Tibial nerve (tissue), 4 donors: ENCODE results near the gene MEPCE. TPM values are rescaled to one million over a fixed set of nuclear protein-coding genes. Genes with fewer than 3 reads are reported as not detected.

ENCODE experiments used
- DNase-seq, 2 donors: peaks; one replicate each; pipeline ENCODE4 v3.0.0-alpha.2; 2019; ENCODE audit warnings: low spot score in 2 of 2
- H3K27ac ChIP-seq, 4 donors: fragments of 200-600 bp; sonication (generic) in 3 of 4; one replicate each; pipeline ENCODE4 v1.5.1; 2017 to 2019; ENCODE audit warnings: mild to moderate bottlenecking in 1 of 4
- H3K27me3 ChIP-seq, 2 donors: fragments of 200-600 bp; sonication (generic) in 1 of 2; one replicate each; pipeline versions ENCODE4 v1.5.1 to v1.6.0; 2017 to 2019
- H3K36me3 ChIP-seq, 3 donors: fragments of 200-600 bp; sonication (generic); one replicate each; pipeline ENCODE4 v1.5.1; 2018 to 2019
- H3K4me1 ChIP-seq, 4 donors: fragments of 200-600 bp; sonication (generic) in 3 of 4; one replicate each; pipeline ENCODE4 v1.5.1; 2017 to 2019
- H3K4me3 ChIP-seq, 4 donors: fragments of 200-600 bp; sonication (generic) in 3 of 4; one replicate each; pipeline ENCODE4 v1.5.1; 2017 to 2019; ENCODE audit warnings: mild to moderate bottlenecking in 1 of 4, moderate library complexity in 1 of 4
- H3K9me3 ChIP-seq, 4 donors: fragments of 200-600 bp; sonication (generic) in 3 of 4; one replicate each; pipeline ENCODE4 v1.5.1; 2017 to 2019
- EP300 ChIP-seq, 2 donors: sonication (generic); formaldehyde crosslinking; IDR thresholded peaks; one replicate each; pipeline ENCODE4 v1.6.1; 2017; ENCODE audit warnings: antibody characterized with exemption in 2 of 2, mild to moderate bottlenecking in 1 of 2
- POLR2A ChIP-seq, 2 donors: fragments of 450-650 bp; IDR thresholded peaks; one replicate each; pipeline ENCODE4 v1.6.1; 2017; ENCODE audit warnings: antibody characterized with exemption in 2 of 2, mild to moderate bottlenecking in 2 of 2, moderate library complexity in 2 of 2
- WGBS, 2 donors: methylation state at CpG; one replicate each; pipeline ENCODE4 v1.1.5; 2018; 5-methylcytosine and 5-hydroxymethylcytosine counted together
- total RNA-seq, 4 donors: library from RNA; depleted of rRNA; stranded (reverse); fragments of >200 nt; gene quantifications; one replicate each; pipeline ENCODE4 v1.1.0, GENCODE V29; 2016
- TF ChIP-seq, protein P1 (sequence below), 5 experiments: fragments of 200-600 bp in 3 of 5; fragments of 450-650 bp in 2 of 5; sonication (generic) in 3 of 5; IDR thresholded peaks; one replicate each; pipeline ENCODE4 v1.5.1; 2016 to 2019; ENCODE audit warnings: antibody characterized with exemption in 5 of 5, mild to moderate bottlenecking in 3 of 5, moderate library complexity in 2 of 5

MEPCE gene
- total RNA-seq, 4 donors from 2014 or later: 39.5 to 50.2 (median 46.6) TPM

DNA sequence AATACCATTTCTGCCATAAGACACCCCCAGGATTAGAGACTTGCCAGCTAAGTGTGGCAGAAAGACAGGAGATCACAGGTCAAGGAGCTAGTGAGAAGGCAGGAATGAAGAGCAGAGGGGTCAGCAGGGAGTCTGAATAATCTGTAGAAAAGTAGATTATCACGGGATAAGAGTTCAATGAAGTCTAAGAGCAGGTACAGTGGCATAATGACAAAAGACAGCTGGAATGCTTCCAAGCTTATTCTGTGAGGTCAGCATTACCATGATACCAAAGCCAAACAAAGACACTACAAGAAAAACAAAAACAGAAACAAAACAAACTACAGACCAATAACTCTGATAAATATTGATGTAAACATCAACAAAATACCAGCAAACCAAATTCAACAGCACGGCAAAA, 35.6 kb upstream of the MEPCE start:
- WGBS, 2 donors: 71 to 84% methylated on average over 2 of the region's 2 CpGs
- no peak overlapping the region for H3K4me3 ChIP-seq
- TF ChIP-seq, protein P1, sequence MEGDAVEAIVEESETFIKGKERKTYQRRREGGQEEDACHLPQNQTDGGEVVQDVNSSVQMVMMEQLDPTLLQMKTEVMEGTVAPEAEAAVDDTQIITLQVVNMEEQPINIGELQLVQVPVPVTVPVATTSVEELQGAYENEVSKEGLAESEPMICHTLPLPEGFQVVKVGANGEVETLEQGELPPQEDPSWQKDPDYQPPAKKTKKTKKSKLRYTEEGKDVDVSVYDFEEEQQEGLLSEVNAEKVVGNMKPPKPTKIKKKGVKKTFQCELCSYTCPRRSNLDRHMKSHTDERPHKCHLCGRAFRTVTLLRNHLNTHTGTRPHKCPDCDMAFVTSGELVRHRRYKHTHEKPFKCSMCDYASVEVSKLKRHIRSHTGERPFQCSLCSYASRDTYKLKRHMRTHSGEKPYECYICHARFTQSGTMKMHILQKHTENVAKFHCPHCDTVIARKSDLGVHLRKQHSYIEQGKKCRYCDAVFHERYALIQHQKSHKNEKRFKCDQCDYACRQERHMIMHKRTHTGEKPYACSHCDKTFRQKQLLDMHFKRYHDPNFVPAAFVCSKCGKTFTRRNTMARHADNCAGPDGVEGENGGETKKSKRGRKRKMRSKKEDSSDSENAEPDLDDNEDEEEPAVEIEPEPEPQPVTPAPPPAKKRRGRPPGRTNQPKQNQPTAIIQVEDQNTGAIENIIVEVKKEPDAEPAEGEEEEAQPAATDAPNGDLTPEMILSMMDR (IDR thresholded peaks at IDR 0.05): no peak
- TF ChIP-seq POLR2A (IDR thresholded peaks at IDR 0.05) (no peak), EP300 (IDR thresholded peaks at IDR 0.05) (no peak)
- H3K27me3 ChIP-seq: no peaks in the 10 kb centered on the region
- no peak overlapping the region for H3K27ac ChIP-seq
- no peaks in the 10 kb centered on the region for H3K9me3 ChIP-seq
- H3K36me3 ChIP-seq: peaks cover 0 to 6% (median 0%) of the 10 kb centered on the region in 3 donors
- no peak for DNase-seq
- H3K4me1 ChIP-seq: peaks cover 0 to 13% (median 3%) of the 10 kb centered on the region in 4 donors

DNA sequence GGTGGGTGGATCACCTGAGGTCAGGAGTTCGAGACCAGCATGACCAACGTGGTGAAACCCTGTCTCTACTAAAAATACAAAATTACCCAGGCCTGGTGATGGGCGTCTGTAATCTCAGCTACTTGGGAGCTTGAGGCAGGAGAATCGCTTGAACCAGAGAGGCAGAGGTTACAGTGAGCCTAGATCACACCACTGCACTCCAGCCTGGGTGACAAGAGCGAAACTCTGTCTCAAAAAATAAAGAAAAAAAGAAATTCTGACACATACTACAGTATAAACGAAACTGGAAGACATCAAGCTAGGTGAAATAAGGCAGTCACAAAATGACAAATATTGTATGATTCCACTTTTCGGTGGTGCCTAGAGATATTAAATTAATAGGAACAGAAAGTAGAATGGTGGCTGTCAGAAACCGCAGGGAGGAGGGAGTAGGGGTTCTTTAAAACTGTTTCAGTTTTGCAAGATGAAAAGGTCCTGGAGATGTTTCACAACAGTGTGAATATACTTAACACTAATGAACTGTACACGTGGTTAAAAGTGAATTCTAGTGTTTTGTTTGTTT, 33.1 kb upstream of the MEPCE start:
- H3K36me3 ChIP-seq: peaks cover 0 to 15% (median 0%) of the 10 kb centered on the region in 3 donors
- 64 to 65% methylated on average over 9 of the region's 9 CpGs for WGBS, 2 donors
- H3K27ac ChIP-seq: peak overlapping the region in 1 of 4 donors; percentile 32
- H3K9me3 ChIP-seq: no peaks in the 10 kb centered on the region
- TF ChIP-seq EP300 (IDR thresholded peaks at IDR 0.05) (peak in 1 of 2 donors; percentile 22), POLR2A (IDR thresholded peaks at IDR 0.05) (no peak)
- TF ChIP-seq, protein P1 (IDR thresholded peaks at IDR 0.05): no peak
- no peak for DNase-seq
- H3K4me1 ChIP-seq: peaks cover 0 to 13% (median 3%) of the 10 kb centered on the region in 4 donors
- H3K27me3 ChIP-seq: no peaks in the 10 kb centered on the region
- no peak overlapping the region for H3K4me3 ChIP-seq

DNA sequence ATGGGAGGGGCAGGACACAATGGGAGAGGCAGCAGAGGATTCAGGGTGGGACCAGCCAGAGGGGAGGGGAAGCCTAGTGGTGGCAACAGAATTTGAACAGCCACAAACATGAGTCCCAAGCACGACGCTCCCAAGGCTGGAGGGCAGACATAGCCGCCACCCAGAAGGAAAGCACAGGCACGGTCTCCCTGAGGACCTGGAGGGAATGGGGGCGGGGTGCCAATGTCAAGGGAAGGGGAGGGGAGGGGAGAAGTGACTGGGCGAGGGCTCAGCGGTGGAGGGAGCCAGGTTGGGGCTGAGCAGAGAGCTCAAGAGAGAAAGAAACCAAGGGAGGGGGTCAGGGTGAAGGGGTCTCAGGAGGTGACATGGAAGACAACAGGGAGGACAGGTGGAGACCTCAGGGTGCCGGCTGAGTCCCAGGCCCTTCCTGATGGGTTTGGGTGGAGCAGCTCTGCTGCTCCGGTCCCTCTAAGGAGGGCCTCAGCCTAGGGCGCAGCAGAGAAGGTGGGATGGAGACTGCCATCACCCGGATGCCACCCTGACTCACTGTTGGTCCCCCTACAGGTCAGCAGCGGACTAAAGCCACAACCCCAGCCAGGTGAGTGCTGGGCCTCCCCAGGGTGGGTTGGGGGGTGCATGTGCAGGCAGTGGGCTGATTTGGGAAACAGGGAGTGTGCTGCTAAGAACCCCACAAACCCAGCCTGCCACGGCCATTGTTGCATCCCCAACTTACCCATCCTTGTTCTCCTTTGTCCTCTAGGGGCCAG, 32.1 kb upstream of the MEPCE start:
- TF ChIP-seq EP300 (IDR thresholded peaks at IDR 0.05) (no peak), POLR2A (IDR thresholded peaks at IDR 0.05) (no peak)
- TF ChIP-seq, protein P1 (IDR thresholded peaks at IDR 0.05): no peak

GRCh38 chr7:100398239-100398638, 31.4 kb upstream of the MEPCE start:
- H3K9me3 ChIP-seq: no peaks in the 10 kb centered on the region
- no peak for DNase-seq
- H3K36me3 ChIP-seq: peaks cover 0 to 28% (median 0%) of the 10 kb centered on the region in 3 donors
- no peak overlapping the region for H3K27ac ChIP-seq
- no peaks in the 10 kb centered on the region for H3K27me3 ChIP-seq
- TF ChIP-seq EP300 (IDR thresholded peaks at IDR 0.05) (no peak), POLR2A (IDR thresholded peaks at IDR 0.05) (no peak)
- TF ChIP-seq, protein P1 (IDR thresholded peaks at IDR 0.05): no peak
- 26 to 38% methylated on average over 2 of the region's 2 CpGs for WGBS, 2 donors
- H3K4me1 ChIP-seq: peaks cover 0 to 13% (median 3%) of the 10 kb centered on the region in 4 donors
- H3K4me3 ChIP-seq: no peak overlapping the region

More for the DNA sequence above, 32.1 kb upstream of the MEPCE start:
- Histone ChIP-seq H3K27me3 (no peaks in the 10 kb centered on the region), H3K9me3 (no peaks in the 10 kb centered on the region), H3K36me3 (peaks cover 0 to 25% (median 0%) of the 10 kb centered on the region in 3 donors), H3K27ac (no peak overlapping the region), H3K4me3 (no peak overlapping the region), H3K4me1 (peaks cover 0 to 13% (median 3%) of the 10 kb centered on the region in 4 donors)
- DNase-seq: no peak
- WGBS, 2 donors: 50 to 63% methylated on average over 13 of the region's 13 CpGs

DNA sequence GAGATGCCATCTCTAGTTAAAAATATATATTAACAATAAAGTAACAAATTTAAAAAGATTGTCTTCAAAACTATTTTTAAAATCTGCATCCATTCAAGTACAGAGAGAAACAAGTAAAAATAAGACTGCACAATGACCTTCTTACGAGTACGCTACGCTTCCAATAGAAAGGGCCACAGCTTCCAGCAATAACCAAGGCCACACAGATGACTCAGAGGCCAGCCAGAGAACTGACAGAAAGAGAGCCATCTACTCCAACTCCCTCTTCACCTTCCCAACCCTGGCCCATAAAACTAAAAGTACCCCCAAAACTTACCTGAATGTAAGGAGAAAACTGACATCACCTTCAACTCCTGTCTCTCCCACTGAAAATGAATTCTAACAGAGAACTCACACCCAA, 29.6 kb upstream of the MEPCE start:
- WGBS, 2 donors: 94 to 97% methylated on average over 3 of the region's 3 CpGs
- TF ChIP-seq POLR2A (IDR thresholded peaks at IDR 0.05) (no peak), EP300 (IDR thresholded peaks at IDR 0.05) (no peak)
- TF ChIP-seq, protein P1 (IDR thresholded peaks at IDR 0.05): no peak
- no peaks in the 10 kb centered on the region for H3K9me3 ChIP-seq
- no peak overlapping the region for H3K27ac ChIP-seq
- H3K27me3 ChIP-seq: no peaks in the 10 kb centered on the region
- H3K36me3 ChIP-seq: peaks cover 0 to 39% (median 0%) of the 10 kb centered on the region in 3 donors
- DNase-seq: no peak
- H3K4me1 ChIP-seq: peaks cover 0 to 13% (median 3%) of the 10 kb centered on the region in 4 donors
- H3K4me3 ChIP-seq: no peak overlapping the region
